H1 (cell line): ENCODE data around the gene NFX1. TPM values are rescaled to one million over a fixed set of nuclear protein-coding genes. Genes with fewer than 3 reads are reported as not detected.

Experiments used
- JUND ChIP-seq: IDR thresholded peaks from 2 replicates; pipeline ENCODE4 v1.6.1; 2011; ENCODE audit warnings: mild to moderate bottlenecking, improper control_type of control experiment, low read length
- KDM1A ChIP-seq: fragments of 200-600, 300-600 bp; sonication (generic); IDR thresholded peaks from 2 replicates; pipeline ENCODE4 v1.7.1; 2016; ENCODE audit warnings: mild to moderate bottlenecking, low read length, borderline replicate concordance
- polyA plus RNA-seq, 7 experiments: library from polyadenylated mRNA; depleted of rRNA in 3 of 7; stranded (reverse) in 5 of 7; unstranded in 2 of 7; fragments of >200 nt in 5 of 7; fragments of 200-250 nt in 2 of 7; gene quantifications; 1 replicate in 5 of 7; 2 replicates in 1 of 7; 4 replicates in 1 of 7; pipeline versions ENCODE4 v1.2.1 to v1.2.3, GENCODE V29; 2011 to 2013; ENCODE audit warnings: missing spikeins in 2 of 7, mixed read lengths in 2 of 7
- total RNA-seq: library from RNA; stranded (reverse); fragmentation: NEBNext Ultra II Directional; extraction: Animal tissue kit (Norgen Biotek cat#: 25700); gene quantifications from 2 replicates; pipeline ENCODE4 v1.2.1, GENCODE V29; 2021

NFX1 gene
- total and polyA plus RNA-seq, 2 of the 8 experiments (the other 6 are each of a cell fraction or from before 2014, with no cell fraction given) = 19.4 to 28.4 TPM

DNA sequence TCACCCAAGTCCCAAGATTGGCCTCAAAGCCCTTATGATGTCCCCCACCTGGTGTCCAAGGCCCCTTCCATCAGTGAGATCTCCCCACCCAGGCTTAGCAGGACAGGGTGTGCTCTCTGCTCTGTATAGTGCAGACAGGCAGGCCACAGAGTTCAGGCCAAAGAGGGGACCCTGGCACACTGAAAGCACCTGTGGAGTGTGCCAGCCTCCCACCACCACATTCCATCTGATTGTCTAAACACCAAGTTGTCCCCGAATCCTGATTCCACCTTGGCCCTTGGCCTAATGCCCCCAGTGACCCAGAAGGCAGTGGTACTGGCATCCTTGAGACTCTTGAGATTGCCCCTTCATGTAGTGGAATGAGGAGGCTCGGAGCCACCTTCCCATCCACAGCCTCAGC is 45.0 kb upstream of the NFX1 start (continued):
- no peak for TF ChIP-seq KDM1A
- TF ChIP-seq JUND = no peak
